HG03103 (cell line): ENCODE data around the gene SLIRP.
A peak's percentile ranks its signal among the peaks of the same experiment; 100 is the strongest.
"Not testable (repeated sequence)": the region's sequence is repeated elsewhere in the genome, so short reads cannot be mapped to it uniquely, and the experiment has no call there.

Source experiments
- ATAC-seq: cut with Tn5 transposase; IDR thresholded peaks from one replicate; pipeline ENCODE4 v1.9.1; 2021; ENCODE audit warnings: low read depth; ENCODE audit not compliant: unreplicated experiment

The SLIRP gene

DNA sequence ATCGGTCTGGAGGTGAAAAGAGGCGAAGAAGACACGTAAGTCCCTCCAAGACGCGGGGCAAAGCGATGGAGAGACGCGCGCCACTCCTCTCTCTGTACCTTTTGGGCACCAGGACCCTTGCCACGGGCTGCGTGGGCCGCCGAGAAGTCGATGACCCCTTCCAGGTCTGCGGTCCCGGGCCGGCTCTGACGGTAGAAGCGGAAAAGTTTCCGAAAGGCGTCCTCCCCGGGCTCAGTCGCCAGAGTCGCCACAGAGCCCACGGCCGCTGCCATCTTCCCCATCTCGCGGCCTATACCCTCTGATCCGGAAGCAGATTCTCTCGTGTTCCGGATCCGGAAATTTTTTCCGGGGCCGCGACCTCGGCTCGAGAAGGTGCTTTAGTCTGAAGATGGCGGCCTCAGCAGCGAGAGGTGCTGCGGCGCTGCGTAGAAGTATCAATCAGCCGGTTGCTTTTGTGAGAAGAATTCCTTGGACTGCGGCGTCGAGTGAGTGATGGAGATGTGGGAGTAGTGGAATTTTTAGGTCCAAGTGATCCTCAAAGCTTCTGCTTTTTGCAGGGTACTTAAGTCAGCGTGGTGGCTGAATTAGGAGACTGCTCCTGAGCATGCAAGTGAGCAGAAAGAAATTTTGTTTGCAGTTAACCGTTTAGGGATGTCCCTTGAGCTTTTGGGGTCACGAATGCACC is at the start of gene SLIRP, which contains the start of gene ALKBH1:
Gene SLIRP (plus strand): TSS at position 380 of the 685 bp plus-strand sequence. CDS start 9 bp downstream, at position 389.
Gene ALKBH1 (minus strand): TSS at position 300 of the 685 bp plus-strand sequence. CDS start 19 bp downstream, at position 281.
- ATAC-seq: peak; percentile 96

GRCh38 chr14:77659831-77660230 is 48.1 kb upstream of the SLIRP start:
- no peak for ATAC-seq

- no peak for ATAC-seq
These were observed 47.1 kb upstream of the SLIRP start for GRCh38 chr14:77660754-77661153.

DNA sequence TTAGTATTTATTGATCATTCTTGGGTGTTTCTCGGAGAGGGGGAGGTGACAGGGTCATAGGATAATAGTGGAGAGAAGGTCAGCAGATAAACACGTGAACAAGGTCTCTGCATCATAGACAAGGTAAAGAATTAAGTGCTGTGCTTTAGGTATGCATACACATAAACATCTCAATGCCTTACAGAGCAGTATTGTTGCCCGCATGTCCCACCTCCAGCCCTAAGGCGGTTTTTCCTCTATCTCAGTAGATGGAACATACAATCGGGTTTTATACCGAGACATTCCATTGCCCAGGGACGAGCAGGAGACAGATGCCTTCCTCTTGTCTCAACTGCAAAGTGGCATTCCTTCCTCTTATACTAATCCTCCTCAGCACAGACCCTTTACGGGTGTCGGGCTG is 46.3 kb upstream of the SLIRP start:
- not testable (repeated sequence) for ATAC-seq

GRCh38 chr14:77663293-77663692 is 44.6 kb upstream of the SLIRP start:
- no peak for ATAC-seq

DNA sequence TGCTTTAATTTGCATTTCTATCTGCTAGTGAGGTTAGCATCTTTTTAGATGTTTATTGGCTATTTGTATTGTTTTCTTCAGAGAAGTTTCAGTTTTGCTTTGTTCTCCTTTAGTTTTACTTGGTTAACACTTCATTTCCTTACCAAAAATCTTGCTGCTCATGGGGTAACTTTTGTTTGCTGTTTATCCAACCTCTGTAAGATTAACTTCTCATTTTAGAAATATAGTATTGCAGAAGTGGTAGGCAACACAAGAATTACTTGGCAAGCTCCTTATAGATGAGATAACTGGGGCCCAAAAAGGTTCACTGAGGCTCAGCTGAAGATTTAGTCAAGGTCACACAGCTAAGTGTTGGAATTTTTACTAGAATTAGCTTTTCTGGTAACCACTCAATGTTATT is 40.6 kb upstream of the SLIRP start:
- no peak for ATAC-seq

GRCh38 chr14:77673193-77673592 is 34.7 kb upstream of the SLIRP start:
- no peak for ATAC-seq

DNA sequence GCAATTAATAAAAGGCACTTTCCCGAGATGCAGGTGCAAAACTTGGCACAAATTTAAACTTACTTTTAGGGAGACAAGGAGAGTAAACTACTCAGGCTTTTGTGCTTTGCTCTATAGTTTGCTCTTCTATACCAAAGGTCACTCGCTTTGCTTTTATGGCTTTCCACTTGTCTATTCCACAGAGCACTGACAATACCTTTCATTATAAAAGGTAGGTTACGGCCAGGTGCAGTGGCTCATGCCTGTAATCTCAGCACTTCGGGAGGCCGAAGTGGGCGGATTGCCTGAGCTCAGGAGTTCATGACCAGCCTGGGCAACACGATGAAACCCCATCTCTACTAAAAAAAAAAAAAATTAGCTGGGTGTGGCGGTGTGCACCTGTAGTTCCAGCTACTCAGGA is 33.0 kb upstream of the SLIRP start:
- ATAC-seq: no peak

- ATAC-seq: no peak
These were observed 26.4 kb upstream of the SLIRP start for GRCh38 chr14:77681196-77682157.

- no peak for ATAC-seq
These were observed 25.7 kb upstream of the SLIRP start for GRCh38 chr14:77682158-77682553.

DNA sequence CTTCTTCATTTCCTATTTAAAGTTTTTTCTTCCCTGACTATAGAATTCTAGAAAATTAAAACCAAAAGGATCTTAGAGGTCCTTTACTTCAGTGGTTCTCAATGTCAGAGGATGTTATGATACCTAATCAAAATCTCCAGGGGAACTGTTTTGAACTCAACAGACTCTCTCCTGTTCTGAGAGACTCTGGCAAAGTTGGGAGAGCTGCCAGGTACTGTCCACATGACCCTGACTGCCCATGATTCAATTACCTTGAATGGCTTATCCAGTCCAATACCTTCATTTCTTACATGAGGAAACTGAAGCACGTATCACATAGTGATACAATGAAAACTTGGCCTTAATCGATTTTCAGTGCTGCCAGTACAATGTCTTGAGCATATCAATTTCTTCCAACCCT is 16.6 kb upstream of the SLIRP start:
- ATAC-seq: no peak

DNA sequence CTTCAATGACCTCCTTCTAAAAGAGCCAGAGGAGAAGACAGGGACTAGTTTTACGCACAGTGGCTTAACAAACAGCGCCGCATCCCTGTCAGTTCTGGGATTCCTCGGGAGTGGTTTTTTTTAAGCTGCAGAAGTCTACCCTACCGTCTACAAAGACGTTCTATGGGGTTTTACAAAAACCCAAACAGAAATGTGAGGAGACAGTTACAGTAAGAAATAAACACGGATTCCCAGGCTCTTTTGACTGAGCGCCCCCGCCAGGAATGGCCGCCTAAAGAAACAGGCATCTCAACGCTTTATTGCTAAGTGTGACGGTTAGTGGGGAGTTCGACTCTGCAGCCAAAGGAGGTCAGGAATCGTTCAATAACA is 564 bp upstream of the SLIRP start:
- peak; percentile 18 for ATAC-seq

DNA sequence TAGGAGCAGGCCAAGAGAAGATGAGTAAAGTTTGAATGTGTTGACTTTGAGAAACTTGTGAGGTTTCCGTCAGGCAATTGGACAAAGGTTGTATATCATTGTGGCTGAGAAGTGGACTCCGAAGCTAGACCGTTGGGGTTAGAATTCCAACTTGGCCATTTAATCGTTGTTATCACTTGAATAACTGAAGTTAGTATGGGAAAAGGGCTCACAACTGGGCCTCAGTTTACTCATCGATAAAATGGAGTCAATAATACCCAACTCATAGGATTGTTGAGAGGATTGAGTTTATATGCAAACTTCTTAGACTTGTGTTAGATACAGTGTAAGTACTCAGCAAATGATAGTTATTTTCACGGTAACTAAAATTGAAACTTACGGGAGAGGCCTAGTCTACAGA is 846 bp downstream of the SLIRP start:
- no peak for ATAC-seq

DNA sequence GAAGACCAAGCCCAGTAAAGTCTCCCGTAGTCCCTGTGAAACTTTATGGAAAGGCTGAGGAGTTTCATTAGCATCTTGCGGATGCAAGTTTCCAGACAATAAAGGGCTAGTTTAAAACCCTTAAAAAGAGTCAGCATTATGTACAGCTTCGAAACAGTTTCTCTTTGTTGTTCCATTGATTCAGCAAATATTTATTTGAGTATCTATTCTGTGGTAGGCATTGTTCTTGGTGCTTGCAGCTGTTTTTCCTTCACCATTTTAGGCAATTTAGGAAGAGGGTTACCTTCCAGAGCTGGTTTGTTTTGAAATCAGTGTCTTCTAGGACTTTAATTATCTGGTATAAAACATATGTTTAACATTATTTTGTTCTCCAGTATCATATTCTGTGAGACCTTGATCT is 1.5 kb downstream of the SLIRP start:
- ATAC-seq: no peak

DNA sequence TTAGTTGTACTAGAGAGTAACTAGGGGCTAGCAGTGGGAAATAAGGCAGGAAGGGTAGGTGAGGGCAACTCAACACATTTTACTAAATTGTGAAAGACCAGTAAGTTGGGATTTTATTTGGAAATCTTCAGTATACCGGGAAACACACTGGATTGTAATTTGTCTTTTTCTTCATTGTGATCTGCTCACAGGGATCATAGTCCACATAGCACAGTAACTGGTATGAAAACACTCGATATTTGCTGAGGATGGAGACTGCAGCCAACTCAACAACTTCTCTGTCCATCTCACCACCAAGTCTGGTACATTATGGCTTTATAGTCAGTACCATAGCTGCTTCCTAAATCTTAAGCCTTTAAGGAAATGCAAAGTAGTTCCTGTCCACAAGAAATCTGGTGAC is 2.5 kb downstream of the SLIRP start:
- no peak for ATAC-seq

GRCh38 chr14:77714926-77715325 is 7.0 kb downstream of the SLIRP start:
- no peak for ATAC-seq

DNA sequence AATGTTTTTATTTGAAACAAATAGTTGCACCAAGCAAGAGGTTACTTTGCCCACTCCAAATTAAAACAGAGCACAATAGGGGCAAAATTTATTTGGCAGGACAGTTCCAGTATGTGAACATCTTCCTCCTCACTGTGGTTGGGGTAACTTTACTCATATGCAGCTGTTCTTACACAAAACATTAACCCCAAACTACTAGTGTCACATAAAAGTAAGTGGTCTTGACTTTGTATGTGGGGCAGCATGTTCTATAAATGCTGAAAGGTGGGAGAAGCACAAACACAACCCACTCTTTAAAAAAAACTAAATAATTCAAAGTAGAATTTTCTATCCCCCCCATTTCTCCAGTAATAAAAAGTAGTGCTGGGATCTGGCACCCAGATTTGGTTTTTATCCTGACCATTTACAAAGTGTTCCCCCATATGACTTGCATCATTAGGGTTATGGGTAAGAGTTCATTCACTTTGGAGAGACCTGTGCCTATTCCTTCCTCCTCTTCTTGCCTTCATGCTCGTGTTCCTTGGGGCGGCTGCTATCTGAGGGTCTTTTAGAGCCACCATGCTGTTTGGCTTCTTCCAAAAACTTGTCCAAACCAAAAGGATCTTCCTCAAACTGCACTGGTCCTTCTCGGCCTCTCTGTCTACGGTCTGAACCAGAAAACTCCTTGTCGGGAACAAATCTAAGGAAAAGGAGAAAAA is 9.9 kb downstream of the SLIRP start:
- no peak for ATAC-seq

DNA sequence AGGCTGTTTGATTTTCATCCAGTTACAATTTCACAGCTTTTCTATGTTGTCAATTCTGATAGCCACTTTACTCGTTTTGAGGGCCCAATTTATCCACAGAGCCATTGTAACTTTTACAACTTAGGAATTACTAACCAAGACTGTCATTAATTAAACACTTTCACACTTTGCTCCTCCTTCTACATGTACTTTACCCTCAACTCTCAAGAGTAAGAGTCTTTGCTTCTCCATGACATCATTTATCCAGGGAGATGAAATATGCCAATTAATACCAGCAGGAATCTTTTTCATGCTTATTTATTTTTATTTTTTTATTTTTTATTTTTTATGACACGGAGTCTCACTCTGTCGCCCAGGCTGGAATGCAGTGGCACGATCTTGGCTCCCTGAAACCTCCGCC is 13.5 kb downstream of the SLIRP start:
- ATAC-seq: no peak

- no peak for ATAC-seq
These were observed 14.4 kb downstream of the SLIRP start for GRCh38 chr14:77722301-77722700.

DNA sequence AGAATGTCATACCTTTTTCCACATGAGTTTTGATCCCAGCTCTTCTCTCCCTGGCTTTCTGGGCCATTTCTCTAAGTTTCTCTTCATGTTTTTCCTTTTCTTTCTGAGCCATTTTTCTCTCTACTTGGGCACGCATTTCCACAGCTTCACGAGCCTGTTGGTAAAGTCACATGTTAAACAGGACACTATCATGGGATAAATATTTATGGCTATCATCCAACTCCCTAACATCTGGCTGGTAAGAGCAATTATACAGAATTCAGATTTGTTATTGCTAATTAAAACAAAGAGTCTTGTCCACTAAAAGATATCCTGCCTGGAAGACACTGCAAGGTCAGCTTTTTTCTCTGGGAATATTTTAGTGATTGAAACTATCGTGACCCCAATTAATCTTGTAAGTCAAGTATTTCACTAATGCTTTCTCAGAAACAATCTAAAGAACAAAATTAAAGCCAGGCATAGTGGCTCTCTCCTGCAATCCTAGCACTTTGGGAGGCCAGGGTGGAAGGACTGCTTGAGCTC is 23.1 kb downstream of the SLIRP start:
- ATAC-seq: no peak
